Heart left ventricle (tissue), 16 donors: ENCODE measurements around the gene ST6GALNAC1. TPM values are rescaled to one million over a fixed set of nuclear protein-coding genes. Genes with fewer than 3 reads are reported as not detected.

Source experiments
- ATAC-seq, 4 donors: fragments of 200-7000 bp; cut with Tn5 transposase; one replicate each; pipeline ENCODE4 v1.9.1; 2020 to 2022; ENCODE audit warnings: moderate library complexity in 4 of 4, mild to moderate bottlenecking in 3 of 4, moderate number of reproducible peaks in 1 of 4
- DNase-seq, 5 donors: peaks; one replicate each; pipeline ENCODE4 v3.0.0-alpha.2; 2020
- H3K27ac ChIP-seq, 12 donors: fragments of 200-600 bp; sonication (generic) in 4 of 12; one replicate each; pipeline versions ENCODE4 v1.5.0 to v1.8.0; 2016 to 2022; ENCODE audit warnings: mild to moderate bottlenecking in 2 of 12
- H3K27me3 ChIP-seq, 9 donors: fragments of 200-600 bp; sonication (generic) in 2 of 9; one replicate each; pipeline versions ENCODE4 v1.5.1 to v1.8.0; 2016 to 2022; ENCODE audit warnings: mild to moderate bottlenecking in 3 of 9
- H3K36me3 ChIP-seq, 9 donors: fragments of 200-600 bp; sonication (generic) in 2 of 9; one replicate each; pipeline versions ENCODE4 v1.5.0 to v1.8.0; 2018 to 2022; ENCODE audit warnings: mild to moderate bottlenecking in 2 of 9
- H3K4me1 ChIP-seq, 12 donors: fragments of 200-600 bp; sonication (generic) in 4 of 12; one replicate each; pipeline versions ENCODE4 v1.5.0 to v1.8.0; 2016 to 2022; ENCODE audit warnings: mild to moderate bottlenecking in 3 of 12
- H3K4me3 ChIP-seq, 12 donors: fragments of 200-600 bp; sonication (generic) in 4 of 12; one replicate each; pipeline versions ENCODE4 v1.5.0 to v1.8.0; 2017 to 2022; ENCODE audit warnings: mild to moderate bottlenecking in 9 of 12, moderate library complexity in 4 of 12
- H3K9me3 ChIP-seq, 12 donors: fragments of 200-600 bp; sonication (generic) in 4 of 12; one replicate each; pipeline versions ENCODE4 v1.5.0 to v1.8.0; 2016 to 2022; ENCODE audit warnings: mild to moderate bottlenecking in 1 of 12
- CTCF ChIP-seq, 12 donors: fragments of 200-600 bp; sonication (generic) in 4 of 12; IDR thresholded peaks; one replicate each; pipeline versions ENCODE4 v1.5.0 to v1.8.0; 2018 to 2022; ENCODE audit warnings: antibody characterized with exemption in 12 of 12, mild to moderate bottlenecking in 5 of 12
- POLR2A ChIP-seq, 2 donors: fragments of 450-650 bp; IDR thresholded peaks; one replicate each; pipeline ENCODE4 v1.6.1; 2017; ENCODE audit warnings: antibody characterized with exemption in 2 of 2, mild to moderate bottlenecking in 2 of 2, moderate library complexity in 2 of 2
- WGBS, 4 donors: extraction: QIAGEN DNeasy Blood & Tissue Kit in 2 of 4; methylation state at CpG; one replicate each; pipeline versions ENCODE4 v1.1.5 to v1.1.7; 2013 to 2018; 5-methylcytosine and 5-hydroxymethylcytosine counted together
- intact Hi-C, 10 donors: fragments of 100-400 bp; cut with DNase I; formaldehyde crosslinking; loops; one replicate each; pipeline versions ENCODE4 v1.11.1 to v1.14.2; 2022
- polyA plus RNA-seq, 2 donors: library from polyadenylated mRNA; stranded (reverse); fragments of 200-250 nt; gene quantifications; one replicate each; pipeline ENCODE4 v1.2.3, GENCODE V29; 2013
- total RNA-seq, 9 donors: library from RNA; depleted of rRNA in 2 of 9; stranded (reverse); fragments of >200 nt in 2 of 9; fragmentation: NEBNext Ultra II Directional in 3 of 9; extraction: Animal tissue kit (Norgen Biotek cat#: 25700) in 3 of 9; gene quantifications; one replicate each; pipeline versions ENCODE4 v1.1.0 to v1.2.4, GENCODE V29; 2016 to 2023
- donor health status: ischemic (EF 13 %, LVEDD 7.1; RV severe dilation, severe dysfunction).
- donor health status: healthy with polysubstance abuse.
- donor health status: DM: no; HTN: yes; CAD: no.
- donor health status: DM: no; HTN: no; CAD: no.
- donor health status: ischemic (EF 25% LVEDD 6.9; RV normal size, moderate dysfunction).
- donor health status: ischemic (EF 25% LVEDD 5.7; RV mildly dilated, moderate dysfunction).
- donor health status: healthy.
- donor health status: DM: yes; HTN: yes; CAD: no.
- donor health status: ischemic (EF 35%, LVEDD 5.7; RV mildly dilated, moderate dysfunction).
- donor health status: nonischemic (EF 11% LVEDD 7.7; RV severe dilation, severe dysfunction).
- donor health status: DM: yes; HTN: yes; CAD: no.
- donor health status: PGD.
- donor health status: ischemic (EF 29% LVEDD 5.4; RV normal size, mild dysfunction).
- donor health status: nonischemic (EF 23%, LVEDD 6.1; RV moderate dilation, normal function).

Gene ST6GALNAC1
- total and polyA plus RNA-seq, 11 donors: 1.7 to 10.3 (median 3.5) TPM

- Histone ChIP-seq H3K27me3 (no peaks in the 10 kb centered on the region), H3K4me3 (peak overlapping the region in 11 of 12 donors; percentile 20 to 52 (median 43)), H3K4me1 (peaks cover 0 to 29% (median 5%) of the 10 kb centered on the region in 12 donors), H3K36me3 (no peaks in the 10 kb centered on the region), H3K9me3 (peaks cover 0 to 18% (median 3%) of the 10 kb centered on the region in 12 donors), H3K27ac (peak overlapping the region in 11 of 12 donors; percentile 15 to 83 (median 64))
- DNase-seq (no peak), ATAC-seq (peak in 1 of 4 donors; percentile 21)
- intact Hi-C loops: no loop called here
- 74 to 87% (median 77%) methylated on average over 6 of the region's 6 CpGs for WGBS, 4 donors
- TF ChIP-seq POLR2A (IDR thresholded peaks at IDR 0.05) (no peak), CTCF (IDR thresholded peaks at IDR 0.05) (no peak)
These were observed 563 bp downstream of the ST6GALNAC1 start for GRCh38 chr17:76642994-76643393.

- intact Hi-C loops: no loop called here
- 91 to 95% (median 93%) methylated on average over 5 of the region's 5 CpGs for WGBS, 4 donors
- ATAC-seq (no peak), DNase-seq (no peak)
- Histone ChIP-seq H3K36me3 (peaks cover 0 to 3% (median 0%) of the 10 kb centered on the region in 9 donors), H3K4me3 (peak overlapping the region in 8 of 12 donors; percentile 29 to 52 (median 46)), H3K9me3 (peaks cover 0 to 16% (median 3%) of the 10 kb centered on the region in 12 donors), H3K27ac (peak overlapping the region in 3 of 12 donors; percentile 56 to 83 (median 79)), H3K27me3 (no peaks in the 10 kb centered on the region), H3K4me1 (peaks cover 0 to 29% (median 5%) of the 10 kb centered on the region in 12 donors)
- TF ChIP-seq POLR2A (IDR thresholded peaks at IDR 0.05) (no peak), CTCF (IDR thresholded peaks at IDR 0.05) (no peak)
These were observed 1.5 kb downstream of the ST6GALNAC1 start for GRCh38 chr17:76642032-76642561.

GRCh38 chr17:76641501-76641900 lies 2.1 kb downstream of the ST6GALNAC1 start:
- Histone ChIP-seq H3K27ac (no peak overlapping the region), H3K36me3 (peaks cover 0 to 3% (median 0%) of the 10 kb centered on the region in 9 donors), H3K9me3 (peaks cover 0 to 10% (median under 1%) of the 10 kb centered on the region in 12 donors), H3K4me1 (peaks cover 0 to 29% (median 5%) of the 10 kb centered on the region in 12 donors), H3K27me3 (no peaks in the 10 kb centered on the region), H3K4me3 (peak overlapping the region in 4 of 12 donors; percentile 9 to 52 (median 46))
- DNase-seq (no peak), ATAC-seq (no peak)
- intact Hi-C loops: no loop called here
- 51 to 76% (median 64%) methylated on average over 3 of the region's 3 CpGs for WGBS, 4 donors
- no peak for TF ChIP-seq CTCF (IDR thresholded peaks at IDR 0.05)
- no peak for TF ChIP-seq POLR2A (IDR thresholded peaks at IDR 0.05)

GRCh38 chr17:76640550-76641380 lies 2.8 kb downstream of the ST6GALNAC1 start:
- Histone ChIP-seq H3K36me3 (peaks cover 0 to 3% (median 0%) of the 10 kb centered on the region in 9 donors), H3K4me3 (peak overlapping the region in 2 of 12 donors; percentile 16 to 47), H3K4me1 (peaks cover 0 to 29% (median 5%) of the 10 kb centered on the region in 12 donors), H3K9me3 (peaks cover 0 to 2% (median 0%) of the 10 kb centered on the region in 12 donors), H3K27me3 (no peaks in the 10 kb centered on the region), H3K27ac (no peak overlapping the region)
- intact Hi-C loops: no loop called here
- ATAC-seq: no peak
- DNase-seq: no peak
- no peak for TF ChIP-seq CTCF (IDR thresholded peaks at IDR 0.05)
- no peak for TF ChIP-seq POLR2A (IDR thresholded peaks at IDR 0.05)
- WGBS, 4 donors: 62 to 71% (median 64%) methylated on average over 6 of the region's 6 CpGs
